Measurements from ENCODE around the gene NFIX. TPM values are rescaled to one million over a fixed set of nuclear protein-coding genes. Genes with fewer than 3 reads are reported as not detected.

Gene NFIX
- total RNA-seq, 4 donors from 2014 or later = 31.9 to 128 (median 105) TPM

DNA sequence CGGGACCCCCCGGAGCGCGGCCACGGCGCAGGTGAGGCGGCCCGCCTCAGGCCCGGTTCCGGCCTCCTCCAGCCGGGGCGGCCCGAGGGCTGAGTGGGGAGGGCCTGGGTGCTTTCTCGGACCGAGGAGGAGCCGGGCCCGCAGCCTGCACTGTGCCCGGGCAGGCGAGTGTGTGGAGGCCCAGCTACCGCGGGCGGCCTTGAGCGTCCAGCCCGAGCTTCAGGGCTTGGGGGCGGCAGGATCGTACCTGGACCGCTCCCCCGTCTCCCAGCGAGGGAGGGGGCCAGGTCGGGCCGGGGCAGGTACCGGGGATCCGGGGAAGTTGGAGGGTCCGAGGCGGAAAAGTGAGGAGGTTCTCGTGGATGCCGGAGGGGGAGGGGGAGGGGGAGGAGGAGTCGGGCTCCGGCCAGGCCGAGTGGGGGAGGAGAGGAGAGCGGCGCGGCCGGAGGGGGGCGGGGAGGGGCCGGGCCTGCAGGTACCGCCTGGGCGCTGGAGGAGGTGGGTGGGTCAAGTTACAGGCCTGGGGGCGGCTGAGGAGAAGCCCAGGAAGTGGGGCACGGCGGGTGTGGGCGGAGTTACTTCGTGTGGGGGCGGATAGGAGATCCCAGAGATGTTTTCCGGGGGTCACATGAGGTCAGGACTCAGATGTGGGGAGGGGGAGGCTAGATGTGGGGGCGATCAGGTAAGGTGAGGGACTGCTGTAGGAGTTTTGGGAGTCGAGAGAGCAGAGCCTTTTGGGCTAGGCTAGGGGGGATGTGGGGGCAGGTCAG lies 123.3 kb downstream of the NFIX start:
- Histone ChIP-seq H3K27ac (peak overlapping the region; percentile 48 to 82 (median 74)), H3K36me3 (peaks cover 0 to 13% of the 10 kb centered on the region in 2 donors), H3K9me3 (no peaks in the 10 kb centered on the region), H3K4me3 (peak overlapping the region; percentile 84 to 95 (median 92)), H3K4me1 (peaks cover 28 to 36% of the 10 kb centered on the region in 2 donors), H3K27me3 (no peaks in the 10 kb centered on the region)
- intact Hi-C loops (cut with DNase I; ENCODE audit: low total_unique reads) = loop anchor here (1.0 to 10.0 kb wide), 4 partner anchors 32 to 384 kb away; partner anchors contain the start of genes DNASE2, GET3, IER2 and STX10
- in situ Hi-C loops (cut with MboI; ENCODE audit: low sequenced_read_pairs in 4 of 4) = loop anchor here in 1 of 4 donors (25.0 kb wide), 1 partner anchor 144 kb away; no protein-coding TSS in a partner anchor
- ATAC-seq = peak in 1 of 2 donors; percentile 9
- TF ChIP-seq, protein P1, sequence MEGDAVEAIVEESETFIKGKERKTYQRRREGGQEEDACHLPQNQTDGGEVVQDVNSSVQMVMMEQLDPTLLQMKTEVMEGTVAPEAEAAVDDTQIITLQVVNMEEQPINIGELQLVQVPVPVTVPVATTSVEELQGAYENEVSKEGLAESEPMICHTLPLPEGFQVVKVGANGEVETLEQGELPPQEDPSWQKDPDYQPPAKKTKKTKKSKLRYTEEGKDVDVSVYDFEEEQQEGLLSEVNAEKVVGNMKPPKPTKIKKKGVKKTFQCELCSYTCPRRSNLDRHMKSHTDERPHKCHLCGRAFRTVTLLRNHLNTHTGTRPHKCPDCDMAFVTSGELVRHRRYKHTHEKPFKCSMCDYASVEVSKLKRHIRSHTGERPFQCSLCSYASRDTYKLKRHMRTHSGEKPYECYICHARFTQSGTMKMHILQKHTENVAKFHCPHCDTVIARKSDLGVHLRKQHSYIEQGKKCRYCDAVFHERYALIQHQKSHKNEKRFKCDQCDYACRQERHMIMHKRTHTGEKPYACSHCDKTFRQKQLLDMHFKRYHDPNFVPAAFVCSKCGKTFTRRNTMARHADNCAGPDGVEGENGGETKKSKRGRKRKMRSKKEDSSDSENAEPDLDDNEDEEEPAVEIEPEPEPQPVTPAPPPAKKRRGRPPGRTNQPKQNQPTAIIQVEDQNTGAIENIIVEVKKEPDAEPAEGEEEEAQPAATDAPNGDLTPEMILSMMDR (IDR thresholded peaks at IDR 0.05 in 4 of 5, conservative IDR thresholded peaks at IDR 0.05 in 1 of 5) = no peak
- TF ChIP-seq POLR2A (IDR thresholded peaks at IDR 0.05) = no peak
- peak; percentile 35 to 58 for DNase-seq

- intact Hi-C loops (cut with DNase I; ENCODE audit: low total_unique reads) = loop anchor here (5.0 to 10.0 kb wide), 2 partner anchors 237 to 385 kb away; partner anchors contain the start of genes DNASE2, GET3 and TRIR
- Histone ChIP-seq H3K9me3 (no peaks in the 10 kb centered on the region), H3K36me3 (peaks cover 0 to 3% of the 10 kb centered on the region in 2 donors), H3K27ac (peak overlapping the region in 3 of 4 donors; percentile 73 to 82 (median 75)), H3K4me3 (peak overlapping the region; percentile 84 to 95 (median 92)), H3K4me1 (peaks cover 28 to 35% of the 10 kb centered on the region in 2 donors), H3K27me3 (no peaks in the 10 kb centered on the region)
- in situ Hi-C loops (cut with MboI; ENCODE audit: low sequenced_read_pairs in 4 of 4) = loop anchor here in 1 of 4 donors (25.0 kb wide), 1 partner anchor 143 kb away; no protein-coding TSS in a partner anchor
- ATAC-seq = no peak
- no peak for DNase-seq
- no peak for TF ChIP-seq POLR2A (IDR thresholded peaks at IDR 0.05)
- TF ChIP-seq, protein P1 (IDR thresholded peaks at IDR 0.05 in 4 of 5, conservative IDR thresholded peaks at IDR 0.05 in 1 of 5) = no peak
Observed at GRCh38 chr19:13119627-13120026, 124.4 kb downstream of the NFIX start.

DNA sequence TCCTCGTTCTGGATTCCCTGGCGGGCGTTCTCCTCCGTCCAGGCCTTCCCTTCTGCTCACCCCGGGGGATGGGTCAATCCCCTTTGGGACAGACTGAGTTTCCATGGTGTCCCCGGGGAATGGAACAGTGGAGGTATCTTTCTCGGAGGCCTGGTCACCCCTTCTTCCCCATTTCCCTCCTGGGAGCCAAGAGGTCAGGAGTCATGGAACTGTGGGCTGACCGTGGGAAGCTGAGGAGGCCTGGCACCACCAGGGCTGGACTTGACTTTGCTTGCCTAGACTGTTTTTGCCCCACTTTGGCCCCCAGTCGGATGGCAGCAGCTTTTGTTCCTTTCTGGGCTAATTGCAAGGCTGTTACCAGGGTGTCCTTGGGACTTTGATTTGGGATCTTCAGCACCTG lies 124.8 kb downstream of the NFIX start:
- peak overlapping the region in 3 of 4 donors; percentile 30 to 75 (median 73) for H3K27ac ChIP-seq
- in situ Hi-C loops (cut with MboI; ENCODE audit: low sequenced_read_pairs in 4 of 4) (loop anchor here in 1 of 4 donors (25.0 kb wide), 1 partner anchor 142 kb away; no protein-coding TSS in a partner anchor), intact Hi-C loops (cut with DNase I; ENCODE audit: low total_unique reads) (no loop called here)
- no peaks in the 10 kb centered on the region for H3K27me3 ChIP-seq
- H3K9me3 ChIP-seq = no peaks in the 10 kb centered on the region
- no peak overlapping the region for H3K4me3 ChIP-seq
- TF ChIP-seq POLR2A (IDR thresholded peaks at IDR 0.05) = no peak
- TF ChIP-seq, protein P1 (IDR thresholded peaks at IDR 0.05 in 4 of 5, conservative IDR thresholded peaks at IDR 0.05 in 1 of 5) = no peak
- peaks cover 28 to 31% of the 10 kb centered on the region in 2 donors for H3K4me1 ChIP-seq
- H3K36me3 ChIP-seq = no peaks in the 10 kb centered on the region
- DNase-seq (no peak), ATAC-seq (no peak)

- intact Hi-C loops (cut with DNase I; ENCODE audit: low total_unique reads) = no loop called here
Observed at GRCh38 chr19:13120817-13121216, 125.5 kb downstream of the NFIX start.

More at GRCh38 chr19:13120817-13121216, 125.5 kb downstream of the NFIX start:
- Histone ChIP-seq H3K36me3 (no peaks in the 10 kb centered on the region), H3K4me1 (peaks cover 22 to 23% of the 10 kb centered on the region in 2 donors), H3K27me3 (no peaks in the 10 kb centered on the region), H3K27ac (peak overlapping the region in 1 of 4 donors; percentile 75), H3K4me3 (no peak overlapping the region), H3K9me3 (no peaks in the 10 kb centered on the region)
- ATAC-seq (no peak), DNase-seq (no peak)
- in situ Hi-C loops (cut with MboI; ENCODE audit: low sequenced_read_pairs in 4 of 4) = loop anchor here in 1 of 4 donors (25.0 kb wide), 1 partner anchor 141 kb away; no protein-coding TSS in a partner anchor
- TF ChIP-seq POLR2A (IDR thresholded peaks at IDR 0.05) = no peak
- TF ChIP-seq, protein P1 (IDR thresholded peaks at IDR 0.05 in 4 of 5, conservative IDR thresholded peaks at IDR 0.05 in 1 of 5) = no peak

Measured in gastrocnemius medialis (tissue), 4 donors.